Fibroblast of lung (primary cell): ENCODE measurements around the gene GATA1.

Experiments
- EZH2 ChIP-seq: IDR thresholded peaks from 2 replicates; pipeline ENCODE4 v1.5.1; 2012; ENCODE audit warnings: low read length, control low read depth, mild to moderate bottlenecking; ENCODE audit errors: missing control alignments
- TF ChIP-seq, protein P1 (sequence below), 2 donors: IDR thresholded peaks in 1 of 2; conservative IDR thresholded peaks in 1 of 2; 1 replicate in 1 of 2; 2 replicates in 1 of 2; pipeline ENCODE4 v1.5.1; 2011 to 2012; ENCODE audit warnings: low read length in 2 of 2, control low read depth in 1 of 2, inconsistent platforms in 1 of 2, low read depth in 1 of 2, mild to moderate bottlenecking in 1 of 2

DNA sequence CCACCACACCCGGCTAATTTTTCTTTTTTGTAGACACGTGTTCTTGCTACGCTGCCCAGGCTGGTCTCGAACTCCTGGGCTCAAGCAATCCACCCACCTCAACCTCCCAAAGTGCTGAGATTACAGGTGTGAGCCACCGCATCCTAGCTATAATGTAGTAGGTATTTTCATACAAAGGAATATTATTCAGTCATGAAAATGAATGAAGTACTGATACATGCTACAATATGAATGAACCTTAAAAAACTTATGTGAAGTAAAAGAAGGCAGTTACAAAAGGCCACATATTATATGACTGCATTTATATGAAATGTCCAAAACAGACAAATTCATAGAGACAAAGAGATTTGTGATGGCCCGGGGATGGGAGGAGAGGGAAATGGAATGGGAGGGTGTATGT is 4.7 kb upstream of the GATA1 start:
- TF ChIP-seq EZH2, result no peak
- TF ChIP-seq, protein P1, sequence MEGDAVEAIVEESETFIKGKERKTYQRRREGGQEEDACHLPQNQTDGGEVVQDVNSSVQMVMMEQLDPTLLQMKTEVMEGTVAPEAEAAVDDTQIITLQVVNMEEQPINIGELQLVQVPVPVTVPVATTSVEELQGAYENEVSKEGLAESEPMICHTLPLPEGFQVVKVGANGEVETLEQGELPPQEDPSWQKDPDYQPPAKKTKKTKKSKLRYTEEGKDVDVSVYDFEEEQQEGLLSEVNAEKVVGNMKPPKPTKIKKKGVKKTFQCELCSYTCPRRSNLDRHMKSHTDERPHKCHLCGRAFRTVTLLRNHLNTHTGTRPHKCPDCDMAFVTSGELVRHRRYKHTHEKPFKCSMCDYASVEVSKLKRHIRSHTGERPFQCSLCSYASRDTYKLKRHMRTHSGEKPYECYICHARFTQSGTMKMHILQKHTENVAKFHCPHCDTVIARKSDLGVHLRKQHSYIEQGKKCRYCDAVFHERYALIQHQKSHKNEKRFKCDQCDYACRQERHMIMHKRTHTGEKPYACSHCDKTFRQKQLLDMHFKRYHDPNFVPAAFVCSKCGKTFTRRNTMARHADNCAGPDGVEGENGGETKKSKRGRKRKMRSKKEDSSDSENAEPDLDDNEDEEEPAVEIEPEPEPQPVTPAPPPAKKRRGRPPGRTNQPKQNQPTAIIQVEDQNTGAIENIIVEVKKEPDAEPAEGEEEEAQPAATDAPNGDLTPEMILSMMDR (conservative IDR thresholded peaks at IDR 0.05 in 1 of 2, IDR thresholded peaks at IDR 0.05 in 1 of 2; ENCODE audit: low read depth in 1 of 2, low read length in 2 of 2), result no peak
